ENCODE measurements around the gene NRIP1.

DNA sequence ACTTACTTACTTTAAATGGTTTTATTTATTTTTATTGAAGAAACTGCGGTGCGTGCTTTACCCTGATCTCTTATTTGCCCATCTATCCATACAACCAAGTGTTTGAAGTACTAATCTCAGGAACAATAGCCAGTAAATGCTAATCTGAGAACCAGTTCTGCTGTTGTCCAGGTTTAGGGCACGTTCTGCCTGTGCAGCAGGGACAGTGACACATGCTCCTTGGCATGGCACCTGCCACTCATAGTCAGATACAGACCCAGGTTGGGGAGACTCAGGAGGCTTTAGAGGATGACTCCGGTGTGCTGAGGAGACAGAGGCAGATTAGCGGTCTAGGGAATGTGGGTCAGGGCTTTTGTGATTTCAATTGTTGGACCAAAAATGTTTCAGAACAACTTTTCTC lies 83.6 kb downstream of the NRIP1 start:
- no peak for TF ChIP-seq CTCF (IDR thresholded peaks at IDR 0.05)
- TF ChIP-seq POLR2AphosphoS5 (IDR thresholded peaks at IDR 0.05): no peak

All from prostate gland (tissue), 2 donors.